Activated CD4-positive, alpha-beta T cell treated with anti-CD3 and anti-CD28 coated beads, Interleukin-2, amount 50 U/mL, for 48 hours (primary cell): Measurements from ENCODE around the gene HEATR3.
"Not testable (repeated sequence)": the region's sequence is repeated elsewhere in the genome, so short reads cannot be mapped to it uniquely, and the experiment has no call there.

Experiments used
- DNase-seq, 2 experiments: peaks; one replicate each; pipeline ENCODE4 v3.0.0-alpha.2; 2020

HEATR3 gene

DNA sequence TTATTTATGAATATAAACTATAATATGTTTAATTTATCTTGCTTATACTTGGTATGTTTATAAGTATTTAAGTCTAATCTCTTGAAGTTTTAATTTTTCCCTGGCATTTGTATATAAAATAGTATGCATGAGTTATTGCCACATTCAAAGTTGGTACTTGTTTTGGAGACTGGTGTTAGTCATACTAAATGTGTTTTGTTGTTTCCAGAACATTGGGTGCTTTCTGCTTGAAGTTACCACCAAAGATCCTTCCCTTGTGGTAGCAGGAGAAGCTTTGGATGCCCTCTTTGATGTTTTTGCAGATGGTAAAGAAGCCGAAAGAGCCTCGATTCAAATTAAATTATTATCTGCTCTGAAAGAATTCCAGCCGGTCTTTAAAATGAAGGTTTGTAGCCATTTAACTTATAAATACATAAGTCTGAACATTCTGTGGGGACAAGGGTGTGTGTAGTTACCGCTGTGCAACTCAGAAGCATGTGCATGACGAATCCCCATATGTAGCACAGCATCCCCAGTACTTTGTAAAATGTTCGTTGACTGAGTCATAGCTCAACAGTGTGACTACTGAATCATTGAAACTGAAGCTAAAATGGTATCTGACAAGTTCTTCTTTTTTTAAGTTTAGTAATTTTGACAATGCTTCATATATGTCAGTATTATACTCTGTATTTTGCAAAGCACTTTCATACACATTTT, 36.4 kb downstream of the HEATR3 start:
- peak in 1 of 2 experiments; percentile 16 for DNase-seq

DNA sequence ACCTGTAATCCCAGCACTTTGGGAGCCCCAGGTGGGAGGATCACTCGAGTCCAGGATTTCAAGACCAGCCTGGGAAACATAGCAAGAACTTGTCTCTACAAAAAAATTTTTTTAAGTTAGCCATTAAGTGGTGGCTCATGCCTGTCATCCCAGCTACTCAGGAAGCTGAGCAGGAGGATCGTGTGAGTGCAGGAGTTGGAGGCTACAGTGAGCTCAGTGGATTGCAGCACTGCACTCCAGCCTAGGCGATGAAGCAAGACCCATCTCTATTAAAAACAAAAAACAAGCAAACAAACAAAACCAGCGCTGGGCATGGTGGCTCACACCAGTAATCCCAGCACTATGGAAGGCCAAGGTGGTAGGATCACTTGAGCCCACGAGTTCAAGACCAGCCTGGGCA, 38.0 kb downstream of the HEATR3 start:
- no peak for DNase-seq

- no peak for DNase-seq
These were observed 48.8 kb downstream of the HEATR3 start for GRCh38 chr16:50114357-50115129.

GRCh38 chr16:50120711-50121110, 54.9 kb downstream of the HEATR3 start:
- DNase-seq, result no peak

DNA sequence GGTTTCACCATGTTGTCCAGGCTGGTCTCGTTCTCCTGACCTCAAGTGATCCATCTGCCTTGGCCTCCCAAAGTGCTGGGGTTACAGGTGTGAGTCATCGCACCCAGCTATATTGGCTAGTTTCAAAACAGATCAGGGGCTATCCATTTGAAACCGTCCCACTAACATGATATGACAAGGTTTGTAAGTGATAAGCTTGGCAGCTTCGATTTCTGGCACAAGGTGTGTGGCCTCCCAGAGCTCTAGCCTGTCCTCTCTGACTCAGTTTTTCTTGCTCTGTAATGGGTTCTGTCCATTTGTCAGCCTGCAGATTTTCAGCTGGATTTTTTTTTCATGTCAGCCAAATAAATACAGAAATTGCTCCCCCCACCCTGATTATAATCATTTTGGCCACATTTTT, 55.5 kb downstream of the HEATR3 start:
- DNase-seq, result peak; percentile 3 to 18

GRCh38 chr16:50121721-50122445, 56.1 kb downstream of the HEATR3 start:
- peak; percentile 39 to 54 for DNase-seq

DNA sequence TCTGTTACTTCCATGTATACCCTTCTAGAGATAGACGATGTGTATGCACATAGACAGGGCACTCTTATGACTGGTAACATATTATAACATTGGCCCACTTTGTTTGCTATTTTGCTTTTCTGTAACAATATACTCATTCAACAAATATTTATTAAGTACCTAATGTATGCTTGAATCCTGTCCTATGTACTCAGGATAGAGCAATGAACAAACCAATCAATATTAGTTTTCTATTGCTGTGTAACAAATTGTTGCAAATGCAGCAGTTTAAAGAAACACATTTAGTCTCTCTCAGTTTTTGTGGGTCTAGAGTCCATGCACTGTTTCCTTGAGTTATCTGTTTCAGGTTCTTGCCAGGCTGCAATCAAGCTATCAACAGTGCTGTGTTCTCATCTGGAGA, 57.6 kb downstream of the HEATR3 start:
- no peak for DNase-seq

GRCh38 chr16:50124769-50125168, 59.0 kb downstream of the HEATR3 start:
- DNase-seq, result no peak

GRCh38 chr16:50126183-50126582, 60.4 kb downstream of the HEATR3 start:
- no peak for DNase-seq

DNA sequence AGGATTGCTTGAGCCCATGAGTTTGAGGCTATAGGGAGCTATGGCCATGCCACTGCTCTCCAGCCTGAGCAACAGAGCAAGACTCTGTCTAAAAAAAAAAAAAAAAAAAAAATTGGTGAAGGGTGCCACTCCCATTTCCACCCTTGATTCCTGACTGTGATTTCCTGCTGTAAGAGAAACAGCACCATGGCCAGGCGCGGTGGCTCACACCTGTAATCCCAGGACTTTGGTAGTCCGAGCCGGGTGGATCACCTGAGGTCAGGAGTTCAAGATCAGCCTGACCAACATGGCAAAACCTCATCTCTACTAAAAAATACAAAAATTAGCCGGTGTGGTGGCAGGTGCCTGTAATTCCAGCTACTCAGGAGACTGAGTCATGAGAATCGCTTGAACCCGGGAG, 66.8 kb downstream of the HEATR3 start:
- not testable (repeated sequence) for DNase-seq

- no peak for DNase-seq
These were observed 67.4 kb downstream of the HEATR3 start for GRCh38 chr16:50133214-50133613.

DNA sequence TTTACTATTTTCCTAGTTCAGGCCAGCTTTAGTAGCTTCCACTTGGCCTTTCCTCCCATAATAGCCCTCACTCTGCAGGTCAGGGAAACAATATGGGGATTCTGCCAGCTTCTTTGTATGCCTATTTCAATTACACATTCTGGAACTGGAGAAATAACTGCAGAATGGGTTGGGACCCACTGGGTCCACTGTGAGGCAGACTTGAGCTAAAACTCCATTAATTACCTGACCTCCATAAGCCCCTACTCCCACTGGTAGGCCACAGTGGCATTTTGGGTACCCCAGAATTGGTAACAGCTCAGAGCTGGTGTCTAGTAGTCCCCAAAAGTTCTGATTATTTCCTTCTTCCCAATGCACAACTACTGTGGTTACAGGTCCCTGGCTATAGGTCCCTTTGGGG, 70.6 kb downstream of the HEATR3 start:
- no peak for DNase-seq

GRCh38 chr16:50137268-50137667, 71.5 kb downstream of the HEATR3 start:
- DNase-seq, result no peak

DNA sequence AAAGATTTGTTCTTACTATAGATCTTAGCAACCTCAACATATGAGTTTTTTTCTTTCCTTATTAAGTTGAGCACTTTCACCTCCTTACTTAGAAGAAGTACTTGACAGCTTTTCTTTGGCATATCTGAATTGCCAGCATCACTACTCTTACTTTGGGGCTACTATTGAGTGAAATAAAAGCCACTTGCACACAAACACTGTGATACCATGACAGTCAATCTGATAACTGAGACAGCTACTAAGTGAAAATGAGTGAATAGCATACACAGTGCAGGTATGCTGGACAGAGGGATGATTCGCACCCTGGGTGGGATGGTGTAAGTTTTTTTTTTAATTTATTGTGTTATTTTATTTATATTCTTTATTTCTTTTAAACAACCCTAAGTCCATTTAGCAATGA, 73.8 kb downstream of the HEATR3 start:
- no peak for DNase-seq

- no peak for DNase-seq
These were observed 78.4 kb downstream of the HEATR3 start for GRCh38 chr16:50144211-50144610.

DNA sequence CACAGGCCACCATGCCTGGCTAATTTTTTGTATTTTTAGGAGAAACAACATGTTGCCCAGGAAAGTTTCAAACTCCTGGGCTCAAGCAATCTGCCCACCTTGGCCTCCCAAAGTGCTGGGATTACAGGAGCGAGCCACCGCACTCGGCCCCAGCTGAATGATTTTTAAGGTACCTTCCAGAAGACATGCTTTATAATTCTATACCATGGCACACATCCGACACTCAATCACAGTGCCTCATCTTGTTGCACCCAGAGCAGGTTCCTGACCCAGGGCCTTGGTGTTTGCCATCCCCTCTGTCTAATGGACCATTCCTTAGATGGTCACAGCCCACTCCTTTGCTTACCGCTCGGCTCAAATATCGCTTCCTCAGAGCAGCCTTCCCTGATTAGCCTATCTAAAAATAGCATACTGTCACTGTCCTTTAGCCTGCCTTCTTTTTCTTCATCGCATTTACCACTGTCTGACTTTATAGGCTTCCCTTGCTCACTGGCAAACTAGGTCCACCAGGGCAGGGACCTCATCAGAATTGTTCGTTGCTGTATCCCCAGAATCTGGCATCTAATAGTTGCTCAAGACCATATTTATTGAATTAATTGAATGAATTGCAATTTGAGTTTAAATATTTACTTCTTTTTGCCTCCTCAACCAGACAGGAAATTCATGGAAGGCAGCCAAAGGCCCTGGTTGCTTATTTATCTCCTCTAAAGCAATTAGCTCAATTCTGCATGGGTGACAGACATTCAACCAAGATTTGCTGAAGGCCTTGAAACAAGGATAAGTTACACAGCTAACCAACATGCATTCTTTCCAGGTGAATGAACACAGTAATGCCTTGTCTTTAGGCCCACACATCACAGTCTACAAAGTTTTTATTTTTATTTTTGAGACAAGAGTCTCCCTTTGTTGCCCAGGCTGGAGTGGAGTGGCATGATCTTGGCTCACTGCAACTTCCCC, 81.0 kb downstream of the HEATR3 start:
- DNase-seq, result no peak

- no peak for DNase-seq
These were observed 85.6 kb downstream of the HEATR3 start for GRCh38 chr16:50151322-50151721.

DNA sequence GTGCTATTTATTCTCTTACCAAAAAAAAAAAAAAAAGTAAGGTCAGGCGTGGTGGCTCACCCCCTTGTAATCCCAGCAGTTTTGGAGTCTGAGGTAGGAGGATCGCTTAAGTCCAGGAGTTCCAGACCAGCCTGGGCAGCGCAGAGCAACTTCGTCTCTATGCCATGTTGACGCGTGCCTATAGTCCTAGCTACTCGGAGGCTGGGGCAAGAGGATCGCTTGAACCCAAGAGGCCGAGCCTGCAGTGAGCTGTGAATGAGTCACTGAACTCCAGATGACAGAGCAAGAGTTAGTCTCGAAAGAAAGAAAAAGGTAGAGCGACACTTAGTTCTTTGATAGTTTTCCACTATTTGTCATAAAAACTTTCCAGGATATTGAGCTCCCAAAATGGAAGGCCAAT, 86.0 kb downstream of the HEATR3 start:
- DNase-seq, result peak; percentile 41 to 52

- DNase-seq, result peak; percentile 75 to 81
These were observed 86.6 kb downstream of the HEATR3 start for GRCh38 chr16:50152351-50152806.

DNA sequence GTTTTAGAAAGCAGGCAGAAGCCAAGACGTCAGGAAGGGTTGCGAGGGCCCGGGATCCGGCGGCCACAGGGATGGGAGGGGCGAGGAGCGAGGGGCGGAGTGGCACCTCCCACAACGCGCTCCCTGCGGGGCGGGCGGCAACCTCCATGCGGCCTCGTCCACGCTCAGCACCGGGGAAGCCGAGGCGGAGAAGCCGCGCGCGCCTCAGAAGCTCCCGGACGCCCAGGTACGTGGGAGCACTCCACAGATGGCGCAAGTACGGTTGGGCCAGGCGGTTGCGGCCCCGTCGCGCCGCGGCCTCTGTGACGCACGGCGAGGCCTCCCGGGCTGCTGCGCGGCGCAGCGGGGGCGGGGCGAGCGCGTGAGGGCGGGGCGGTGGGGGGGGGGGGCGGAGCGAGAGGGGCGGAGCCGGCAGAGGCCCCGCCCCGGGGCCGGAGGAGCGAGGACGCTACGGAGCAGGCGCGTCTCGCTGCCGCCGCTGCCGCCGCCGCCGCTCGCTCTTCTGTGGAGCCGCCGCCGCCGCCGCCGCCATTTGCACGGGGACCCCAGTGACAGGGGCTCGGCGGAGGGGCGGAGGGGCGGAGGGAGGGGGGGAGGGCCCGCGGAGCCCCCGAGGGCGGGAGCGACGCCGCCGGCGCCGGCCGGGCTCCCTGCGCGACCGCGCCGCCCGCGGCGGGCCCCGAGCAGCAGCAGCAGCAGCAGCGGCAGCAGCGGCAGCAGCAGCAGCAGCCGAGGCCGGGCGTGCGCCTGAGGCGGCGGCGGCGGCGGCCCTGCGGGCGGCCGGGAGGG, 87.2 kb downstream of the HEATR3 start, which contains the start of gene TENT4B:
Gene TENT4B (plus strand): TSS at position 500 of the 789 bp plus-strand sequence. CDS start 316 bp downstream, outside the sequence.
- DNase-seq, result peak; percentile 87 to 88
